Right renal cortex interstitium (tissue), 3 donors: ENCODE data around the gene CELSR3. TPM values are rescaled to one million over a fixed set of nuclear protein-coding genes. Genes with fewer than 3 reads are reported as not detected.

Source experiments
- DNase-seq, 3 donors: peaks; one replicate each; pipeline ENCODE4 v3.0.0-alpha.2; 2013; ENCODE audit warnings: low read depth in 3 of 3, low spot score in 2 of 3
- polyA plus RNA-seq, 3 donors: library from polyadenylated mRNA; unstranded; fragments of 120-200 nt; gene quantifications; one replicate each; pipeline ENCODE4 v1.2.1, GENCODE V29; 2013; ENCODE audit not compliant: insufficient read length in 3 of 3

The CELSR3 gene
- under 1 TPM; 0.74 to 0.81 (median 0.76) TPM for polyA plus RNA-seq

DNA sequence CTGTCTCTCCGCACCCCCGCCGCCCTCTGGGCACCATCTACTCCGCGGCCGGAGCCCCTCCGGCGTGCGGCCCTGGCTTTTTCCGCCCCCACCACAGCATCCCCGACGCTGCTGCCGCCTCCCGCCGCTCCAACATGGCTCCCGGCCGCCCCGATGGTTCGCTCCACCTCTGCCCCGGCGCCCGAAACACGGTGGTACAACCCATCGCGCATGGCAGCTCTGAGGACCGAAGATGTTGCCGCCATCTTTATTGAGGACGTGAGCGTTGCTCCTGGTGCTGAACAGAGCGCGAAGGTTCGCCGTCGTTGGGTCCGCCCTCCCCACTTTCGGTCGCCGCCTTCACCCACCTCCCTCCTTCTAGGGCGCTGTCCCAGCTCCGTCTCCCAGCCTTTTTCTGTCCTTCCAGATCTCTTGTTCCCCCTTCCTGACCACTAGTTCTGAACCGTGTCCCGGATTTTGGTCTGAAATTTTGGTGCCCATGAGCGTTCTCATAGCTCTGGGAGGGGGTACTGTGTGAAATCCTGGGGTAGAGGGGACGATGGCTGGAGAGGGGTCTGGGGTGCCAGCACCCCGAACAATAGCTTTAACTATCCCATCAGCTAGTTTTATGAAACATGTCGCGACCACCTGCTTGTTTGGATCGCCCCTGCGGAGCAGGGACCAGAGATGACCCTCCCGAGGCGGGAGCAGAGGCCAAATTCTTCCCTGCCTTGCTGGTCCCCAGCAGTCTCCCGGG is at the start of gene CELSR3:
Gene CELSR3 (minus strand): TSS at position 134 of the 736 bp plus-strand sequence. CDS start 252 bp downstream, outside the sequence.
- DNase-seq = peak in 1 of 3 donors; percentile 51

DNA sequence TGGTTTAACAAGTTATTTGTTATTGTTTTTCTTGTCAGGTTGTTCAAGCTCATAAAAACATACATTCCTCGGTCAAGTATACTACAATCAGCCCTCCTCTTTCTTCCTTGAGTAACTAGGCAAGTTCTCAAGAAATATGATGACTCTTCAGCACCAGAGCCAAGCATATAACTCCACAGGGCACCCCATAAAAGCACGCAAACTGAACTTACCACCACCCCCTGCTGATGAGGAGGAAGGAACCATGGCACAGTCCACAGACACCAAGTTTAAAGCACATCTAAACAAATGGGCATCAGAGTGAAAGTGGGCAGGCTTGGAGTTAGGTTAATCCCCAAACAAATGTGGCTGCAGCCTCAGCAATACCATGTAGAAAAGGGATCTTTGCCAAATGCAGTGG is 49.0 kb upstream of the CELSR3 start:
- no peak for DNase-seq

DNA sequence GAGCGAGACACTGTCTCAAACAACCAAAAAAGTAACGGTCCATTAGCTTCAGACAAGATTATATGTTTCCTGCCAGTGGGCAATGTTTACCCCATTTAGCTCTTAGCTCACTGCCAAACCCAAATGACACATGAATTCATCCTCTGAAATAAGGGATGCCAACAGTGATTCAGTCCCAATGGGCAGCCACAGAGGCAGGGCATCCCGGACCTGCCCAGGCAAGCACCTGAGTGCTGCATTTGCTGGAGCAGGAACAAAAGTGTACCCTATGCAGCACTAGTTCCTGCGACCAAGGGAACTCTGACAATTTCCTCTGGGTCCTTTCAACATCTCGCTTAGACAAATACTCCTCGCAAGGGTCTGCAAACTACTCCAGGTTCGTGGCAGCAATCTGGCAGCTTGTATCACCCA is 46.4 kb upstream of the CELSR3 start:
- no peak for DNase-seq

GRCh38 chr3:48708481-48708889 is 45.8 kb upstream of the CELSR3 start:
- DNase-seq = no peak

DNA sequence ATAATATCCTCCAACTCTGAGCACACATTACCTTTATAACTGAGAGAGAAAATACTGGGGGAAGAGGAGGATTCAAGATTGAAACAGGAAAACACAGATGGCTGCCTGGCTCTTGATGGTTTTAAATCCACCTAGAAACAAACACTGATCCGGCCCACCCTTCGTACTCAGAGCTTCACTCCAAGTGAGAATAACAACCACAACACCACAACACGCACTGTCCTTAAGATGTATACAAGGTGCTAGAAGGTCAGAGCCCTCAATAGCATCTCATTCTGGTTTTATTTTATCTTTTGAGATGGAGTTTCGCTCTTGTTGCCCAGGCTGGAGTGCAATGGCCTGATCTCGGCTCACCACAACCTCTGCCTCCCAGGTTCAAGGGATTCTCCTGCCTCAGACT is 44.5 kb upstream of the CELSR3 start:
- DNase-seq = no peak

GRCh38 chr3:48702320-48702920 is 39.7 kb upstream of the CELSR3 start:
- no peak for DNase-seq

DNA sequence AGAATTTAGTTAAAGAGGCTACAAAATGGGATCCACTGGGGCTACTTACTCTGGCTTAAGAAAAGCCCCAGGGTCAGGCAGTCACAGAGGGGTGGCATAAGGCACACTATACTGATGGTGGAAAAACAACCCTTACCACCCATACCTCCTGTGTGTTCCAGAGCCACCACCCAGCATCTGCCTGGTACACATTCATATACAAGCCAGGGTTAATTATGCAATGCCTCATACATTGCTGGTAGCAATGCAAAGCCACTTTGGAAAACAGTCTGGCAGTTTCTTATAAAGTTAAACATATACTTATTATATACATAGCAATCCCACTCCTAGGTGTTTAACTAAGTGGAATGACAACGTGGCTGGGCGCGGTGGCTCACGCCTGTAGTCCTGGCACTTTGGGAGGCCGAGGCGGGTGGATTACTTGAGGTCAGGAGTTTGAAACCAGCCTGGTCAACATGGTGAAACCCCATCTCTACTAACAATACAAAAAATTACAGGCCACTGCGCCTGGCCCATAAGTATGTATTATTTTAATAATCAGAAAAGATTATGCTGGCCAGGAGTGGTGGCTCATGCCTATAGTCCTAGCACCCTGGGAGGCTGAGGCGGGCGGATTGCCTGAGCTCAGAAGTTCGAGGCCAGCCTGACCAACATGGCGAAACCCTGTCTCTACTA is 38.2 kb upstream of the CELSR3 start:
- DNase-seq = no peak

DNA sequence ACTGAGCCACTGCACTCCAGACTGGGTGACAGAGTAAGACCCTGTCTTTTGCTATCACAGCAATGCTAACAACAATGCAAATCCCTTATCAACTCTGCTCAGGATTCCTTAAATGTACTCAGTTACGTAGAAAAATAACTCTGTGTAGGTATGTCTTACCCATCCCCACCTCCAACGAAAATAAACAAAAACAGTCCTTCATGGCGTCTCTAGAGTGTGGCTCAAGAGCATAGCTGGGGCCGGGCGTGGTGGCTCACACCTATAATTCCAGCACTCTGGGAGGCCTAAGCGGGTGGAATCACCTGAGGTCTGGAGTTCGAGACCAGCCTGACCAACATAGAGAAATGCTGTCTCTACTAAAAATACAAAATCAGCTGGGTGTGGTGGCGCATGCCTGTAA is 36.2 kb upstream of the CELSR3 start:
- DNase-seq = no peak

- no peak for DNase-seq
These were observed 35.3 kb upstream of the CELSR3 start for GRCh38 chr3:48697952-48698351.

GRCh38 chr3:48696601-48697000 is 33.9 kb upstream of the CELSR3 start:
- DNase-seq = no peak

GRCh38 chr3:48696156-48696555 is 33.5 kb upstream of the CELSR3 start:
- DNase-seq = no peak

- DNase-seq = no peak
These were observed 32.7 kb upstream of the CELSR3 start for GRCh38 chr3:48695393-48695753.

GRCh38 chr3:48694610-48695392 is 32.1 kb upstream of the CELSR3 start:
- DNase-seq = no peak

- no peak for DNase-seq
These were observed 31.1 kb upstream of the CELSR3 start for GRCh38 chr3:48693826-48694225.

GRCh38 chr3:48692551-48692950 is 29.9 kb upstream of the CELSR3 start:
- DNase-seq = no peak

DNA sequence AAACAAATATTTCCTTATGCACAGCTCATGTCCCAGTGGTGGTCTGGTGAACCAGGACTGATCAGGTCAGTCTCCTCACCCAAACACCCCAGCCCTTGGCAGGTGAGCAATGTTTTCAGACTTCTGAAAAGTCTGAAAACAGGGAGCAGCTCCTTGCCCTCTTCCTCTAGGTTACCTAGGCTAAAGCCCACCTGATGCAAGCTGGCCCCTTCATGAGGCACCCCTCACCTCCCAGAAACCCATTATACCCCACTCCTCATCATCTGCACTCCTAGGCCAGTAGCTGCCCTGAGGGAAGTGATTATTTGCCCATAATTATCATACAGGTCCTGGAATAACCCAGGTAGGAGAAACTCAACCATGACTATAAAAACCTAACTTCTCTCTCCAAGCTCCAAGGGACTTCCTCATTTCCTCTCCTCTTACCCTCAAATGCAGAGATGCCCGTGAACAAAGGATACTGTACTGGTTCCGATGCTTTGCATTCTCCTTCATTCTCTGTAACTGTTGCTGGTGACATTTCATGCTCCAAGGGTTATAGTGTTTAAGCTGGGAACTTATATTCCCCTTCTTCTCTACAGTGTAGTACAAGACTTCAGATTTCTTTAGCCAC is 28.3 kb upstream of the CELSR3 start:
- DNase-seq = no peak

DNA sequence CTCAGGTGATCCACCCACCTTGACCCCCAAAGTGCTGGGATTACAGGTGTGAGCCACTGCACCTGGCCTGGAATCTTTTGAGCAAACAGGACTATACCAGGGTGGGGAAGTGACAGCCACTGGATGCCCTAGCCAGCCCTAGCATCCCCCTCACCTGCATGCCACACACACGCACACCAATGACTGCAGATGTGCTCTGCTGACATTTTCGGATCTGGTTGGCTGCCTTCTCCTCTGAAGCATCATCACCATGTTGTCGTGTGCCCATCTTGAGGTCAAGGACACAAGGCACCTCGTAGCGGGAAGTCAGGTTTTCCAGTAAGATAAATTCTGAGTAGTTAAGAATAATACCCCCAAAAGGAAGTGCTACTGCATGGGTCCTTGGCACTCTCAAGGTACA is 26.7 kb upstream of the CELSR3 start:
- no peak for DNase-seq

DNA sequence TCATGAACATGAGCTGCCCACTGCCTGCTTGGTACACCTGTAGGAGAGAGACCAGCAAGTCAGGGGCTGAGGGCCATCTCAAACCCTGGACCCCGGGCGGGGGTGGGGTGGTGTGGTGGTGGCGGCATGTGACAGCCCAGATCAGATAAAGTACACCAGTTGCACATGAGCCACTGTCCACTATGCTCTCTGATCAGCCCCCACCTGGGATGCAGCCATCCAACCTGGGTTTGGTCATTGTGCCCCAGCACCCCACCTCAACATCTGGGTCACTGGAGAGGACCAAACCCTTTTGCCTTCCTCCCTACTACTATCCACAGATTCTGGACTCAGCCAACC is 26.0 kb upstream of the CELSR3 start:
- no peak for DNase-seq

- no peak for DNase-seq
These were observed 25.5 kb upstream of the CELSR3 start for GRCh38 chr3:48688032-48688736.

- no peak for DNase-seq
These were observed 24.6 kb upstream of the CELSR3 start for GRCh38 chr3:48687220-48687678.
